ENCODE results near the gene CRYBG1.

DNA sequence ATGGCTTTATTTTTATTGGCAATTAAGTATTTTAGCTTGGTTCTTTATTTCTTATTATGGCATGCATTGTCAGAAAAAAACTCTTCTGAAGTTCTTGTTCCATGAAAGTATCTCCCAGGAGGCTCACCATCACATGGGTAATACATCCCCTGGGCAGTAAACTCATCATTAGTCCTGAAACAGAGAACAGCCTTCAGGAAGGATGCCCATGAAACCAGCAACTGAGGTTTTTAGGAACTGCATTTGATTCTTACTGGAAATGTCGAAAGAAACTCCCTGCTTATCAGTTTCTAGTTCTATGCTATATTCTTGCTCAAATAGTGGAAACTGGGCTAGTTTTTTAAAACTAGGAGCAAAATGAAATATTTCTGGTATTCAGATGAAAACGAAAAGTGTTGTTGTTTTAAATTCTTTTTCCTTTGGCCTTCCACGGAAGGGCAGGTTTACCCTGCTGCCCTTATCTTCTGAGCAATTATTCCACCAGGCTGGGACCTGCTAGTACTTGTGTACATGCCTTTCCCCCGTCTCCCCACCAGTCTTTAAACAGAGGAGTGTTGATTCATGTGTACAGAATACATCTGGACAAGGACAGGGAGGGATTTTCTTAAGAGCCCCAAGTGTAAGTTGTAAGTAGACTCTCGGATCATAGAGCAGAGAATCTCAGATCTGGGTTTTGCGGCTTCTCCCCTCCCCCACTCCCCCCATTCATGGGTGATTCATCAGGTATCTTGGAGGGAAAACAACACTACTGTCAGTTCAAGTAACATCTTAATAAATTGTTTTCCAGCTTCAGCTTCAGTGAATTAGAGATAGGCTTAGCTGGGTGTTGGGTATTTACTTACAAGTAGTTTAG lies 187.3 kb downstream of the CRYBG1 start:
- TF ChIP-seq, protein P1, sequence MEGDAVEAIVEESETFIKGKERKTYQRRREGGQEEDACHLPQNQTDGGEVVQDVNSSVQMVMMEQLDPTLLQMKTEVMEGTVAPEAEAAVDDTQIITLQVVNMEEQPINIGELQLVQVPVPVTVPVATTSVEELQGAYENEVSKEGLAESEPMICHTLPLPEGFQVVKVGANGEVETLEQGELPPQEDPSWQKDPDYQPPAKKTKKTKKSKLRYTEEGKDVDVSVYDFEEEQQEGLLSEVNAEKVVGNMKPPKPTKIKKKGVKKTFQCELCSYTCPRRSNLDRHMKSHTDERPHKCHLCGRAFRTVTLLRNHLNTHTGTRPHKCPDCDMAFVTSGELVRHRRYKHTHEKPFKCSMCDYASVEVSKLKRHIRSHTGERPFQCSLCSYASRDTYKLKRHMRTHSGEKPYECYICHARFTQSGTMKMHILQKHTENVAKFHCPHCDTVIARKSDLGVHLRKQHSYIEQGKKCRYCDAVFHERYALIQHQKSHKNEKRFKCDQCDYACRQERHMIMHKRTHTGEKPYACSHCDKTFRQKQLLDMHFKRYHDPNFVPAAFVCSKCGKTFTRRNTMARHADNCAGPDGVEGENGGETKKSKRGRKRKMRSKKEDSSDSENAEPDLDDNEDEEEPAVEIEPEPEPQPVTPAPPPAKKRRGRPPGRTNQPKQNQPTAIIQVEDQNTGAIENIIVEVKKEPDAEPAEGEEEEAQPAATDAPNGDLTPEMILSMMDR (IDR thresholded peaks at IDR 0.05) = no peak
- TF ChIP-seq, protein P2, sequence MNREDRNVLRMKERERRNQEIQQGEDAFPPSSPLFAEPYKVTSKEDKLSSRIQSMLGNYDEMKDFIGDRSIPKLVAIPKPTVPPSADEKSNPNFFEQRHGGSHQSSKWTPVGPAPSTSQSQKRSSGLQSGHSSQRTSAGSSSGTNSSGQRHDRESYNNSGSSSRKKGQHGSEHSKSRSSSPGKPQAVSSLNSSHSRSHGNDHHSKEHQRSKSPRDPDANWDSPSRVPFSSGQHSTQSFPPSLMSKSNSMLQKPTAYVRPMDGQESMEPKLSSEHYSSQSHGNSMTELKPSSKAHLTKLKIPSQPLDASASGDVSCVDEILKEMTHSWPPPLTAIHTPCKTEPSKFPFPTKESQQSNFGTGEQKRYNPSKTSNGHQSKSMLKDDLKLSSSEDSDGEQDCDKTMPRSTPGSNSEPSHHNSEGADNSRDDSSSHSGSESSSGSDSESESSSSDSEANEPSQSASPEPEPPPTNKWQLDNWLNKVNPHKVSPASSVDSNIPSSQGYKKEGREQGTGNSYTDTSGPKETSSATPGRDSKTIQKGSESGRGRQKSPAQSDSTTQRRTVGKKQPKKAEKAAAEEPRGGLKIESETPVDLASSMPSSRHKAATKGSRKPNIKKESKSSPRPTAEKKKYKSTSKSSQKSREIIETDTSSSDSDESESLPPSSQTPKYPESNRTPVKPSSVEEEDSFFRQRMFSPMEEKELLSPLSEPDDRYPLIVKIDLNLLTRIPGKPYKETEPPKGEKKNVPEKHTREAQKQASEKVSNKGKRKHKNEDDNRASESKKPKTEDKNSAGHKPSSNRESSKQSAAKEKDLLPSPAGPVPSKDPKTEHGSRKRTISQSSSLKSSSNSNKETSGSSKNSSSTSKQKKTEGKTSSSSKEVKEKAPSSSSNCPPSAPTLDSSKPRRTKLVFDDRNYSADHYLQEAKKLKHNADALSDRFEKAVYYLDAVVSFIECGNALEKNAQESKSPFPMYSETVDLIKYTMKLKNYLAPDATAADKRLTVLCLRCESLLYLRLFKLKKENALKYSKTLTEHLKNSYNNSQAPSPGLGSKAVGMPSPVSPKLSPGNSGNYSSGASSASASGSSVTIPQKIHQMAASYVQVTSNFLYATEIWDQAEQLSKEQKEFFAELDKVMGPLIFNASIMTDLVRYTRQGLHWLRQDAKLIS (CRISPR knock-in tag; IDR thresholded peaks at IDR 0.05; ENCODE audit: borderline replicate concordance) = no peak

Measured in WTC11 (cell line).